Measurements from ENCODE around the gene LRP10.
A peak's percentile ranks its signal among the peaks of the same experiment; 100 is the strongest.
"Not testable (repeated sequence)": the region's sequence is repeated elsewhere in the genome, so short reads cannot be mapped to it uniquely, and the experiment has no call there.

LRP10 gene

DNA sequence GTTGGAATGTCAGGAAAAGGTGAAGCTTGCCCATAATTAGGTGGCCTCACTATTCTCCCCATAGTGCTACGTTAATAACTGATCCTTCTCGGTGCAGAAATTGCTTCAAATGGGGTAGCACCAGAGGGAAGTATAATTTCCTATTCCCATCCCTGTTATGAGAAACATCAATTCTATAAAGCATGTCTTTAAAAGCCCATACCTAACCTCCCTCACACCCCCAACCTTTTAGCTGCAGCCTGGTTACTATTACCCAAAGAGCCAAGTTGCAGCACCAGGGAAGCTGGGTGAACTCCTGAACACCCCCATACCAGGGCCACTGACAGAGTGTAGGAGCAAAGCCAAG lies 32.2 kb downstream of the LRP10 start:
- peaks cover 67% of the 10 kb centered on the region for H3K36me3 Mint-ChIP-seq (ENCODE audit: low read depth)
- no peaks in the 10 kb centered on the region for H3K9me3 Mint-ChIP-seq
- H3K27me3 Mint-ChIP-seq, result no peaks in the 10 kb centered on the region
- H3K27ac Mint-ChIP-seq, result no peak overlapping the region
- H3K4me3 Mint-ChIP-seq, result no peak overlapping the region
- peaks cover 11% of the 10 kb centered on the region for H3K4me1 Mint-ChIP-seq (ENCODE audit: low read depth)

DNA sequence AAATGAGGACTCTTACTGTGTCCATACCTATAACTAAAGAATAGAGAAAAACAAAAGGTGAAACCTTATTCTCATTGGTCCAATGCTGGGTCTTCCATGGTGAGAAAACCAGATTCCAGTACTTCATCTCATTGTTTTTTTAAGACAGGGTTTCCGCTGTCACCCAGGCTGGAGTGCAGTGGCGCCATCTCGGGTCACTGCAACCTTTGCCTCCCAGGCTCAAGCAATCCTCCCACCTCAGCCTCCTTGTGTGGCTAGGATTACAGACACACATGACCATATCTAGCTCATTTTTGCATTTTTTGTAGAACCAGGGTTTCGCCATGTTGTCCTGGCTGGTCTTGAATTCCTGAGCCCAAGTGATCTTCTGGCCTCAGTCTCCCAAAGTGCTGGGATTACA lies 34.1 kb downstream of the LRP10 start:
- H3K27ac Mint-ChIP-seq, result no peak overlapping the region
- H3K36me3 Mint-ChIP-seq (ENCODE audit: low read depth), result peaks cover 70% of the 10 kb centered on the region
- peaks cover 3% of the 10 kb centered on the region for H3K4me1 Mint-ChIP-seq (ENCODE audit: low read depth)
- no peak overlapping the region for H3K4me3 Mint-ChIP-seq
- H3K9me3 Mint-ChIP-seq, result no peaks in the 10 kb centered on the region
- no peaks in the 10 kb centered on the region for H3K27me3 Mint-ChIP-seq

DNA sequence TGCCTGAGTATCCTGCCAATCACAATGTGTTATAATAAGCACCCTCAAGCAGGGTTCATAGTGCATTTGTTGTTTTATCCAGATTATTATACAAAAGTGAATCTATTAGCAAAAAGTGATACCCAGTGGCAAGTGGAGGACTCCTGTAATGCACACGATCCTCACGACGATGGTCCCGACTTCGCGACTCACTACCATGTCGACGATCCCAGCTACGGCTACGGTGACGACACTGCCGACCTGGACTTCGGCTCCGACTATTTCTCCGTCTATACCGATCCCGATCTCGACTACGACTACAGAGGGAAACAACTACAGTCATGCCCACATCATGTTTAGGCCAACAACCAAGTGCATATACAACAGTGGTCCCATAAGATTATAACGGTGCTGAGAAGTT lies 34.5 kb downstream of the LRP10 start:
- H3K36me3 Mint-ChIP-seq (ENCODE audit: low read depth), result peaks cover 71% of the 10 kb centered on the region
- H3K9me3 Mint-ChIP-seq, result no peaks in the 10 kb centered on the region
- peaks cover 5% of the 10 kb centered on the region for H3K4me1 Mint-ChIP-seq (ENCODE audit: low read depth)
- H3K27me3 Mint-ChIP-seq, result no peaks in the 10 kb centered on the region
- H3K27ac Mint-ChIP-seq, result no peak overlapping the region
- H3K4me3 Mint-ChIP-seq, result no peak overlapping the region

GRCh38 chr14:22907429-22907828 lies 35.9 kb downstream of the LRP10 start:
- Mint-ChIP-seq H3K4me1 (ENCODE audit: low read depth) (peaks cover 17% of the 10 kb centered on the region), H3K27me3 (no peaks in the 10 kb centered on the region), H3K4me3 (no peak overlapping the region), H3K27ac (no peak overlapping the region), H3K9me3 (no peaks in the 10 kb centered on the region), H3K36me3 (ENCODE audit: low read depth) (peaks cover 71% of the 10 kb centered on the region)

GRCh38 chr14:22908601-22909000 lies 37.1 kb downstream of the LRP10 start:
- Mint-ChIP-seq H3K4me1 (ENCODE audit: low read depth) (peaks cover 22% of the 10 kb centered on the region), H3K36me3 (ENCODE audit: low read depth) (peaks cover 67% of the 10 kb centered on the region), H3K27me3 (no peaks in the 10 kb centered on the region), H3K27ac (no peak overlapping the region), H3K9me3 (no peaks in the 10 kb centered on the region), H3K4me3 (no peak overlapping the region)

GRCh38 chr14:22910916-22911315 lies 39.4 kb downstream of the LRP10 start:
- H3K4me3 Mint-ChIP-seq, result no peak overlapping the region
- no peak overlapping the region for H3K27ac Mint-ChIP-seq
- H3K9me3 Mint-ChIP-seq, result no peaks in the 10 kb centered on the region
- H3K4me1 Mint-ChIP-seq (ENCODE audit: low read depth), result peaks cover 30% of the 10 kb centered on the region
- H3K27me3 Mint-ChIP-seq, result no peaks in the 10 kb centered on the region
- peaks cover 46% of the 10 kb centered on the region for H3K36me3 Mint-ChIP-seq (ENCODE audit: low read depth)

GRCh38 chr14:22914836-22915235 lies 43.3 kb downstream of the LRP10 start:
- H3K27me3 Mint-ChIP-seq, H3K4me3 Mint-ChIP-seq, H3K9me3 Mint-ChIP-seq, H3K27ac Mint-ChIP-seq: not testable (repeated sequence)
- peaks cover 60% of the 10 kb centered on the region for H3K4me1 Mint-ChIP-seq (ENCODE audit: low read depth)
- peaks cover 42% of the 10 kb centered on the region for H3K36me3 Mint-ChIP-seq (ENCODE audit: low read depth)

GRCh38 chr14:22915886-22916521 lies 44.5 kb downstream of the LRP10 start:
- Mint-ChIP-seq H3K36me3 (ENCODE audit: low read depth) (peaks cover 51% of the 10 kb centered on the region), H3K27ac (peak overlapping the region; percentile 61), H3K27me3 (no peaks in the 10 kb centered on the region), H3K4me3 (no peak overlapping the region), H3K4me1 (ENCODE audit: low read depth) (peaks cover 65% of the 10 kb centered on the region), H3K9me3 (no peaks in the 10 kb centered on the region)

DNA sequence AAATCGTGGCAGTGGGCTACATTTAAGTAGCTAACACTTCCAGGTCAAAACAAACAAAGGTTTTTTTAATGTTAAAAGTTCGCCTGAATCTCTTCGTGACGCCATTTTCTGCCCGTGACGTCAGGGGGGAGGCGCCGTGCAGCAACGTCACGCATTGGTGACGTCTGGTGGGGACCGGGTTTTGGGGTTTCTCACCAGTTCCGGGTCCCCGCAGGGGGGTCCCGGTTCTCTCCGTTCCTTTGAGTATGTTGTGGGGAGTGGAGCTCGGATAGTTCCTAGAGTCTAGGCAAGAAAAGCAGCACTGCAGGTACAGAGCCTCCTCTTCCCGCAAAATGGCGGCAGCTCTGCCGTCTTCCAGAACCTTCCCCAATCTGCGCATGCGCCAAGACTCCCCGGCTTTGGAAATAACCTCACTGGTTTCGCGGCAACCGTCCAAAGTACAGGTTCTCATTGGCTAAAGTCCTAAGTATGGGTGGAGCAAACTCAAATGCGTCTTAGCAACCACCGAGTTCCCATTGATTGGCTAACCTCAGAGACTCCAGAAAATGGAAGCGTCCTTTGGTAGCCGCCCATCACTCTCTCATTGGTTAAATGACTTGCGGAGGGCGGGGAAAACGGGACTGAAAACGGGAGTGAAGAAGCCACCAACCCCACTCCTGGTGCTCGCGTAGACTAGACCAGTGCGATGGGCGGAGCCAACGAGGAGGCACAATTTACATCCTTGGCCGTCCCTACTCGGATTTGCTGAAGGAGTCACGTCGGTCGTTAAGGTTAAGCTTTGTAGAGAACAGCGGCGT lies 47.5 kb downstream of the LRP10 start, which contains the start of gene RBM23:
Gene RBM23, minus strand, starts transcription at position 346 of the 797 bp plus-strand sequence.
- Mint-ChIP-seq H3K36me3 (ENCODE audit: low read depth) (peaks cover 58% of the 10 kb centered on the region), H3K27ac (peak within 1 kb of the TSS; percentile 98), H3K4me3 (peak within 1 kb of the TSS; percentile 91), H3K27me3 (no peaks in the 10 kb centered on the region), H3K4me1 (ENCODE audit: low read depth) (peaks cover 47% of the 10 kb centered on the region), H3K9me3 (no peaks in the 10 kb centered on the region)

- Mint-ChIP-seq H3K4me3 (peak overlapping the region; percentile 91), H3K9me3 (no peaks in the 10 kb centered on the region), H3K4me1 (ENCODE audit: low read depth) (peaks cover 47% of the 10 kb centered on the region), H3K27ac (peak overlapping the region; percentile 98), H3K27me3 (no peaks in the 10 kb centered on the region), H3K36me3 (ENCODE audit: low read depth) (peaks cover 64% of the 10 kb centered on the region)
Measured at GRCh38 chr14:22919601-22919921, 48.0 kb downstream of the LRP10 start.

- H3K36me3 Mint-ChIP-seq (ENCODE audit: low read depth), result peaks cover 70% of the 10 kb centered on the region
- H3K4me3 Mint-ChIP-seq, result no peak overlapping the region
- no peaks in the 10 kb centered on the region for H3K9me3 Mint-ChIP-seq
- H3K27me3 Mint-ChIP-seq, result no peaks in the 10 kb centered on the region
- H3K27ac Mint-ChIP-seq, result no peak overlapping the region
- H3K4me1 Mint-ChIP-seq (ENCODE audit: low read depth), result peaks cover 42% of the 10 kb centered on the region
Measured at GRCh38 chr14:22920697-22921096, 49.2 kb downstream of the LRP10 start.

GRCh38 chr14:22922294-22922693 lies 50.8 kb downstream of the LRP10 start:
- peaks cover 41% of the 10 kb centered on the region for H3K4me1 Mint-ChIP-seq (ENCODE audit: low read depth)
- no peaks in the 10 kb centered on the region for H3K27me3 Mint-ChIP-seq
- no peak overlapping the region for H3K27ac Mint-ChIP-seq
- H3K9me3 Mint-ChIP-seq, result no peaks in the 10 kb centered on the region
- H3K4me3 Mint-ChIP-seq, result no peak overlapping the region
- peaks cover 73% of the 10 kb centered on the region for H3K36me3 Mint-ChIP-seq (ENCODE audit: low read depth)

GRCh38 chr14:22923746-22924145 lies 52.2 kb downstream of the LRP10 start:
- Mint-ChIP-seq H3K4me3 (no peak overlapping the region), H3K27me3 (no peaks in the 10 kb centered on the region), H3K36me3 (ENCODE audit: low read depth) (peaks cover 70% of the 10 kb centered on the region), H3K27ac (no peak overlapping the region), H3K9me3 (no peaks in the 10 kb centered on the region), H3K4me1 (ENCODE audit: low read depth) (peaks cover 33% of the 10 kb centered on the region)

DNA sequence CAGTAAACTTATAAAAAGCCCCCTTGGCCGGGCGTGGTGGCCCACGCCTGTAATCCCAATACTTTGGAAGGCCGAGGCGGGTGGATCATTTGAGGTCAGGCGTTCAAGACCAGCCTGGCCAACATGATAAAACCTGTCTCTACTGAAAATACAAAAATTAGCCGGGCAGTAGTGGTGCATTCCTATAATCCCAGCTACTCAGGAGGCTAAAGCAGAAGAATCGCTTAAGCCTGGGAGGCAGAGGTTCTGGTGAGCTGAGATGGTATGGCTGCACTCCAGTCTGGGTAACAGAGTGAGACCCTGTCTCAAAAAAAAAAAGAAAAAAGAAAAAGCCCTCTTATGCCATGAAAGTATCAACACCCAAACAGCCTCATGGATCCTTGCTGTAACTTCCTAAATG lies 54.0 kb downstream of the LRP10 start:
- Mint-ChIP-seq H3K9me3 (no peaks in the 10 kb centered on the region), H3K4me3 (no peak overlapping the region), H3K27me3 (no peaks in the 10 kb centered on the region), H3K36me3 (ENCODE audit: low read depth) (peaks cover 61% of the 10 kb centered on the region), H3K4me1 (ENCODE audit: low read depth) (peaks cover 18% of the 10 kb centered on the region), H3K27ac (no peak overlapping the region)

DNA sequence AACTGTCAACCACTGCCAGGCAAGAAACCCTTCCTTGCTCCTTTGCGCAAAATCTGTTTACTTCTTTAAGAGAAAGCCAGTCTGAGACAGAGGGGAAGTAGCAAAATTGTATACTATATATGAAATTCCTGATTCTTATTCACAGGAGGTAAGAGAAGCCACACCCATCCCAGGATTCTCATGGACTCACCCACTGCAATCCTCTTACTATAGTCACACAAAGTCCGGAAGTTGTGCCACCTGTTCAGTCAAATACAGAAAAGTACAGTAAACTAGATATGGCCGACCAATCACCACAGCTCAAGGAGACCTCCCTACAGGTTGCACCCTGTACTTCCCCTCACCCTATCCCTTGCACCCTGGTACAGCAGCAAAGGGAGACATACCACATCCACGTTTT lies 54.8 kb downstream of the LRP10 start:
- no peak overlapping the region for H3K27ac Mint-ChIP-seq
- H3K4me1 Mint-ChIP-seq (ENCODE audit: low read depth), result peaks cover 18% of the 10 kb centered on the region
- no peaks in the 10 kb centered on the region for H3K27me3 Mint-ChIP-seq
- peak overlapping the region; percentile 3 for H3K4me3 Mint-ChIP-seq
- H3K36me3 Mint-ChIP-seq (ENCODE audit: low read depth), result peaks cover 54% of the 10 kb centered on the region
- H3K9me3 Mint-ChIP-seq, result no peaks in the 10 kb centered on the region

All from stimulated activated naive CD8-positive, alpha-beta T cell treated with anti-CD3 and anti-CD28 coated beads, Interleukin-15, Interleukin-2, amounts not matched to agents 100 ng/mL and 50 ng/mL, for 24 hours (primary cell).